Fibroblast of skin of right quadriceps (primary cell): ENCODE results near the gene HID1.

Experiments used
- DNase-seq: peaks from one replicate; pipeline ENCODE4 v3.0.0-alpha.2; 2013

HID1 gene

GRCh38 chr17:74964988-74965622 lies 7.5 kb downstream of the HID1 start:
- DNase-seq: no peak

GRCh38 chr17:74964246-74964761 lies 8.3 kb downstream of the HID1 start:
- DNase-seq: no peak

- no peak for DNase-seq
These were observed 8.9 kb downstream of the HID1 start for GRCh38 chr17:74963656-74964055.

GRCh38 chr17:74962622-74963394 lies 9.8 kb downstream of the HID1 start:
- DNase-seq: no peak

- DNase-seq: peak; percentile 78
These were observed 10.8 kb downstream of the HID1 start for GRCh38 chr17:74961657-74962350.

GRCh38 chr17:74960570-74961342 lies 11.8 kb downstream of the HID1 start:
- DNase-seq: peak; percentile 44

GRCh38 chr17:74959826-74960515 lies 12.6 kb downstream of the HID1 start:
- DNase-seq: no peak

- DNase-seq: peak; percentile 32
These were observed 14.4 kb downstream of the HID1 start for GRCh38 chr17:74957935-74958740.

- DNase-seq: no peak
These were observed 16.5 kb downstream of the HID1 start for GRCh38 chr17:74956093-74956492.

GRCh38 chr17:74954665-74955421 lies 17.7 kb downstream of the HID1 start:
- no peak for DNase-seq

GRCh38 chr17:74954115-74954514 lies 18.4 kb downstream of the HID1 start:
- DNase-seq: no peak

GRCh38 chr17:74953134-74953687 lies 19.3 kb downstream of the HID1 start:
- no peak for DNase-seq

- no peak for DNase-seq
These were observed 20.0 kb downstream of the HID1 start for GRCh38 chr17:74952431-74953133.

GRCh38 chr17:74951680-74952421 lies 20.7 kb downstream of the HID1 start:
- DNase-seq: no peak

- no peak for DNase-seq
These were observed 21.5 kb downstream of the HID1 start for GRCh38 chr17:74951065-74951464.

GRCh38 chr17:74950207-74950606 lies 22.4 kb downstream of the HID1 start:
- DNase-seq: no peak

GRCh38 chr17:74949455-74950115 lies 23.0 kb downstream of the HID1 start:
- no peak for DNase-seq

- no peak for DNase-seq
These were observed 25.4 kb downstream of the HID1 start for GRCh38 chr17:74947041-74947754.
